ENCODE results near the gene NDC1. TPM values are rescaled to one million over a fixed set of nuclear protein-coding genes. Genes with fewer than 3 reads are reported as not detected.

Gene NDC1
- total RNA-seq, 1 donor from 2014 or later = 9.8 TPM

- Mint-ChIP-seq H3K27ac (ENCODE audit: unreplicated experiment) (no peak overlapping the region), H3K36me3 (ENCODE audit: unreplicated experiment) (no peaks in the 10 kb centered on the region), H3K9me3 (ENCODE audit: unreplicated experiment) (peaks cover 4% of the 10 kb centered on the region), H3K4me3 (ENCODE audit: unreplicated experiment) (no peak overlapping the region), H3K4me1 (ENCODE audit: unreplicated experiment) (no peaks in the 10 kb centered on the region), H3K27me3 (ENCODE audit: unreplicated experiment) (no peaks in the 10 kb centered on the region)
- no peak for TF ChIP-seq CTCF (IDR thresholded peaks at IDR 0.05)
- peak; percentile 54 for DNase-seq (ENCODE audit: extremely low spot score, unreplicated experiment)
Measured at GRCh38 chr1:53747841-53748240, 90.3 kb downstream of the NDC1 start.

GRCh38 chr1:53740621-53741105, 97.4 kb downstream of the NDC1 start:
- H3K27me3 Mint-ChIP-seq (ENCODE audit: unreplicated experiment) = no peaks in the 10 kb centered on the region
- H3K36me3 Mint-ChIP-seq (ENCODE audit: unreplicated experiment) = peaks cover 5% of the 10 kb centered on the region
- H3K4me3 Mint-ChIP-seq (ENCODE audit: unreplicated experiment) = peak overlapping the region; percentile 58
- H3K9me3 Mint-ChIP-seq (ENCODE audit: unreplicated experiment) = peaks cover 5% of the 10 kb centered on the region
- no peak for TF ChIP-seq CTCF (IDR thresholded peaks at IDR 0.05)
- H3K4me1 Mint-ChIP-seq (ENCODE audit: unreplicated experiment) = peaks cover 38% of the 10 kb centered on the region
- peak overlapping the region; percentile 89 for H3K27ac Mint-ChIP-seq (ENCODE audit: unreplicated experiment)
- no peak for DNase-seq (ENCODE audit: extremely low spot score, unreplicated experiment)

- peak within 1 kb of the TSS; percentile 85 for H3K4me3 Mint-ChIP-seq (ENCODE audit: unreplicated experiment)
- peaks cover 5% of the 10 kb centered on the region for H3K9me3 Mint-ChIP-seq (ENCODE audit: unreplicated experiment)
- no peaks in the 10 kb centered on the region for H3K27me3 Mint-ChIP-seq (ENCODE audit: unreplicated experiment)
- H3K4me1 Mint-ChIP-seq (ENCODE audit: unreplicated experiment) = peaks cover 53% of the 10 kb centered on the region
- peaks cover 5% of the 10 kb centered on the region for H3K36me3 Mint-ChIP-seq (ENCODE audit: unreplicated experiment)
- DNase-seq (ENCODE audit: extremely low spot score, unreplicated experiment) = peak; percentile 98
- peak; percentile 19 for TF ChIP-seq CTCF (IDR thresholded peaks at IDR 0.05)
- peak within 1 kb of the TSS; percentile 89 for H3K27ac Mint-ChIP-seq (ENCODE audit: unreplicated experiment)
Measured at GRCh38 chr1:53739109-53739681, 98.9 kb downstream of the NDC1 start, which contains the start of gene GLIS1. GLIS1 (minus strand) TSS chr1:53739164; CDS start chr1:53738064, 1,100 bp downstream.

GRCh38 chr1:53738205-53739108, 99.6 kb downstream of the NDC1 start:
- Mint-ChIP-seq H3K4me3 (ENCODE audit: unreplicated experiment) (peak overlapping the region; percentile 85), H3K9me3 (ENCODE audit: unreplicated experiment) (peaks cover 5% of the 10 kb centered on the region), H3K27ac (ENCODE audit: unreplicated experiment) (peak overlapping the region; percentile 86), H3K36me3 (ENCODE audit: unreplicated experiment) (peaks cover 5% of the 10 kb centered on the region), H3K4me1 (ENCODE audit: unreplicated experiment) (peaks cover 60% of the 10 kb centered on the region), H3K27me3 (ENCODE audit: unreplicated experiment) (no peaks in the 10 kb centered on the region)
- DNase-seq (ENCODE audit: extremely low spot score, unreplicated experiment) = no peak
- no peak for TF ChIP-seq CTCF (IDR thresholded peaks at IDR 0.05)
